Fibroblast of pulmonary artery (primary cell): ENCODE results near the gene ORC6.

Source experiments
- DNase-seq: peaks from one replicate; pipeline ENCODE4 v3.0.0-alpha.2; 2010; ENCODE audit warnings: low read depth
- H3K4me3 ChIP-seq: replicated peaks from 2 replicates; pipeline ENCODE4 v1.5.1; 2011; ENCODE audit warnings: low read depth, mild to moderate bottlenecking, control low read depth, low read length, moderate library complexity
- TF ChIP-seq, protein P1 (sequence below): IDR thresholded peaks from 2 replicates; pipeline ENCODE4 v1.5.1; 2011; ENCODE audit warnings: mild to moderate bottlenecking, control low read depth, low read length, inconsistent platforms; ENCODE audit errors: missing control alignments

The ORC6 gene

DNA sequence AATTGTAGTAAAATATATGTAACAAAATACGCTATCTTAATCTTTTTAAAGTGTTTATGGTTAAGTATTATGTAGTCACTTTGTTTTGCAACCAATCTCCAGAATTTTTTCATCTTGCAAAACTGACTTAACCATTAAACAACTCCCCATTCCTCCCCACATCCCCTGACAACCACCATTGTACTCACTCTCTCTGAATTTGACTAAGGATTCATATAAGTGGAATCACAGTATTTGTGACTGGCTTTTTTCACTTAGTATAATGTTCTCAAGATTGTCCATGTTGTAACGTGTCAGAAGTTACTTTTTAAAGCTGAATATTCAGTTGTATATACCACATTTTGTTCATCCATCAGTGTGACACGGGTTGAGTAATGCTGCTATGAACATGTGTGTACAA is 10.6 kb downstream of the ORC6 start:
- no peak for DNase-seq
- no peak overlapping the region for H3K4me3 ChIP-seq
- TF ChIP-seq, protein P1, sequence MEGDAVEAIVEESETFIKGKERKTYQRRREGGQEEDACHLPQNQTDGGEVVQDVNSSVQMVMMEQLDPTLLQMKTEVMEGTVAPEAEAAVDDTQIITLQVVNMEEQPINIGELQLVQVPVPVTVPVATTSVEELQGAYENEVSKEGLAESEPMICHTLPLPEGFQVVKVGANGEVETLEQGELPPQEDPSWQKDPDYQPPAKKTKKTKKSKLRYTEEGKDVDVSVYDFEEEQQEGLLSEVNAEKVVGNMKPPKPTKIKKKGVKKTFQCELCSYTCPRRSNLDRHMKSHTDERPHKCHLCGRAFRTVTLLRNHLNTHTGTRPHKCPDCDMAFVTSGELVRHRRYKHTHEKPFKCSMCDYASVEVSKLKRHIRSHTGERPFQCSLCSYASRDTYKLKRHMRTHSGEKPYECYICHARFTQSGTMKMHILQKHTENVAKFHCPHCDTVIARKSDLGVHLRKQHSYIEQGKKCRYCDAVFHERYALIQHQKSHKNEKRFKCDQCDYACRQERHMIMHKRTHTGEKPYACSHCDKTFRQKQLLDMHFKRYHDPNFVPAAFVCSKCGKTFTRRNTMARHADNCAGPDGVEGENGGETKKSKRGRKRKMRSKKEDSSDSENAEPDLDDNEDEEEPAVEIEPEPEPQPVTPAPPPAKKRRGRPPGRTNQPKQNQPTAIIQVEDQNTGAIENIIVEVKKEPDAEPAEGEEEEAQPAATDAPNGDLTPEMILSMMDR, result no peak

DNA sequence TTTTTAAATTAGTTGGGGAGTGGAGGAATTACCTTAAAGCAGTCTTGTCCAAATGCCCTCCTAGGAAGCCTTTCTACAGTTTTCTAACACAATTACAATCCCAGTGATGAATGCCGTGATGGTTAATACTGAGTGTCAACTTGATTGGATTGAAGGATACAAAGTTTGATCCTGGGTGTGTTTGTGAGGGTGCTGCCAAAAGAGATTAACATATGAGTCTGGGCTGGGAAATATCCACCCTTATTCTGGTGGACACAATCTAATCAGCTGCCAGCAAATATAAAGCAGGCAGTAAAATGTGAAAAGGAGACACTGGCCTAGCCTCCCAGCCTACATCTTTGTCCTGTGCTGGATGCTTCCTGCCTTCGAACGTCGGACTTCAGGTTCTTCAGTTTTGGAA is 12.2 kb downstream of the ORC6 start:
- DNase-seq, result no peak
- TF ChIP-seq, protein P1, result no peak
- H3K4me3 ChIP-seq, result no peak overlapping the region

DNA sequence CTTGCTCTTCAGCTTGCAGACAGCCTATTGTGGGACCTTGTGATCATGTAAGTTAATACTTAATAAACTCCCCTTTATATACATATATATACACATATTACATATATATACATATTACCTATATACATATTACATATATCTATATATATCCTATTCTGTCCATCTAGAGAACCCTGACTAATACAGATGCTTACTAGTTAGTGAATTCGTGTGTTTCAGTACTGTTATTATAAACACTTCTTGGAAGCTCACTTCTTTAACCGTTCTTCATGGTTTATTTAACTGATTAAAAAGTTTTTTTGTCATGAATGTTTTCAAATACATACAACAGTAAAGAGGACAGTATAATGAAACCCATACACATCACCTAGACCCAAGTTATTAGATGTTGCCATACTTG is 12.6 kb downstream of the ORC6 start:
- TF ChIP-seq, protein P1, result no peak
- DNase-seq, result no peak
- no peak overlapping the region for H3K4me3 ChIP-seq

DNA sequence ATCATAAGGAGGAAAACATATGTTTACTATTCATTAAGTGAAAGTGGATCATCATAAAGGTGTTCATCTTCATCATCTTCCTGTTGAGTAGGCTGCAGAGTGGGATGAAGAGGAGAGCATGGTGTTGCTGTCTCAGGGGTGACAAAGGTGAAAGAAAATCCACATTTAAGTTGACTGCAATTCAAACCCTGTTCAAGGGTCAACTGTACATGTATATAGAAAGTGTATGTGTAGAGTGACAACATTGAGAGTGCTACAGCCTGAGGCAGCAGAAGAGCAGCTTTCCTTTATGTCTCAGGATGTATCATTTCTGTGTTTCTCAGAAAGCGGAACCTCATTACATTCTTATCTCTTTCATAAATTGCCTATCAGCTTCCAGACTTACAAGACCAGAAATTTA is 17.2 kb downstream of the ORC6 start:
- TF ChIP-seq, protein P1, result no peak
- no peak for DNase-seq
- no peak overlapping the region for H3K4me3 ChIP-seq

DNA sequence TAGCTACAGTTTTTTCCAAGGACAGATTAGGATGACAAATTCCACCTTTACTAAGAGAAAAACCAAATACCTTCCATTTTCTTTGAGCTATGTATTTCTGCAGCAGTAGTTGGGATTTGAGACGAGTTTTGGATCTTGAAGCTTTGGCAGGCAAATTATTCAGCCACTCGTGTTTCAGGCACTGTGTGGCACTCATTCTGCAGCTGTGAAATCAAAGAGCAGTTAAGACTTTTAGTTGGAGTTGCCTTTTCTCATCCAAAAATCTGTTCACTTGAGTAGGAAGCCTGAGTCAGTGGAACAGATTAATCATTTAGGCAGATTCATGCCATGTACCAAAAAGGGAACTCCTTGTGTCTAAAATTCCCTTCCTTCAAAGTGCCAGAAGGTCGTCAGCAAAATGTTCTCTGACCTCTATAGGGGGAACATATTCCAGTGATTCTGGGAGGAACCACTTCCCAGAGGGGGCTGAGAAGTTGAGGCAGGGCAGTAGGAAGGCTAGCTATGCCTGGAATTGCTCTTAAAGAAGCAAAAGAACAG is 20.1 kb downstream of the ORC6 start:
- no peak for DNase-seq
- TF ChIP-seq, protein P1, result no peak
- H3K4me3 ChIP-seq, result no peak overlapping the region

DNA sequence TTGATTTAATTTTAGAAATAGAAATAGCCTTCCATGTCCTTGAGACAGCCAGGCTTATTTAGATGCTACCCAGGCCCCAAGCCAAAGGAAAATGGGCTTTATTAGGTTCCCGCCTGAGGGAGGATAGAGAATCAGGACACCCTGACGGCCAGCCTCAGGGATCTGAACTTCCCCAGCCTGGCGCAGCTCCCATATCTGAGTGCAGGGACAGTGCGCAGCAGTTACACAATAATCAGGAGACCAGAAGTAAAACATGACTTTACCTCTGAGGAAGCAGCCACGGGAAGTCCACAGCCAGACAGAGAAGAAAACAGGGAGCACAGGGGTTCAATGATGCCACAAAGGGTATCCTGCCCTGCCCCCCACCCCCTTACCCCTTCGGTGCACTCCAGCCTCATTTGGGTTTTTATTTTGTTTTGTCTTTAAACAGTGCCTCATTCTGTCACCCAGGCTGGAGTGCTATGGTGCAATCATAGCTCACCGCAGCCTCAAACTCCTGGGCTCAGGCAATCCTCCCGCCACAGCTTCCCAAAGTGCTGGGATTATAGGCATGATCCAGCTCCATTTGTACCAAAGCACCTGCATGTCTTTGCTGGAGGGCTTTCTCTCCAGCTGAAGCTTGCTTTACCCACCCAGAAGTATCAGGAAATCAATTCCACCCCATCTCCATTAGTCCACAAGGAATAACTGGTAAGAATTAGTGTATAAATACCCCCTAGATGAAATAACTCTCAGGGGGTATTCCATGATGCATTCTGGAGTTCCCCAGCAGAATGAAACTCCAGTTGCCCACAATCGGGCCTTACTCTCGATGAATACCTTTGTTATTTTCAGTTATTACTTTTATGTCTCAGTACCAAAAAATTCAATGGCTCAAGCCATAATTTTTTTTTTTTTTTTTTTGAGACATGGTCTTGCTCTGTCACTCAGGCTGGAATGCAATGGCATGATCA is 21.9 kb downstream of the ORC6 start:
- TF ChIP-seq, protein P1, result no peak
- H3K4me3 ChIP-seq, result no peak overlapping the region
- no peak for DNase-seq
